Measurements from ENCODE around the gene WIZ. TPM values are rescaled to one million over a fixed set of nuclear protein-coding genes. Genes with fewer than 3 reads are reported as not detected.
"Not testable (repeated sequence)": the region's sequence is repeated elsewhere in the genome, so short reads cannot be mapped to it uniquely, and the experiment has no call there.

The WIZ gene
- total RNA-seq, 1 donor from 2014 or later, result 106 TPM

- no peak for TF ChIP-seq CTCF (IDR thresholded peaks at IDR 0.05; ENCODE audit: partially characterized antibody, unreplicated experiment)
- Mint-ChIP-seq H3K27ac (ENCODE audit: unreplicated experiment) (peak overlapping the region; percentile 100), H3K4me1 (ENCODE audit: low read depth, unreplicated experiment) (peaks cover 22% of the 10 kb centered on the region), H3K4me3 (ENCODE audit: unreplicated experiment) (peak overlapping the region; percentile 96), H3K9me3 (ENCODE audit: unreplicated experiment) (peaks cover 12% of the 10 kb centered on the region), H3K27me3 (ENCODE audit: unreplicated experiment) (peaks cover 7% of the 10 kb centered on the region), H3K36me3 (ENCODE audit: unreplicated experiment) (no peaks in the 10 kb centered on the region)
- DNase-seq, result no peak
These were observed 32.1 kb downstream of the WIZ start for GRCh38 chr19:15417699-15418098.

GRCh38 chr19:15412832-15413231, 36.9 kb downstream of the WIZ start:
- Mint-ChIP-seq H3K9me3 (ENCODE audit: unreplicated experiment) (peaks cover 3% of the 10 kb centered on the region), H3K27me3 (ENCODE audit: unreplicated experiment) (peaks cover 1% of the 10 kb centered on the region), H3K27ac (ENCODE audit: unreplicated experiment) (peak overlapping the region; percentile 67), H3K36me3 (ENCODE audit: unreplicated experiment) (no peaks in the 10 kb centered on the region), H3K4me1 (ENCODE audit: low read depth, unreplicated experiment) (peaks cover 22% of the 10 kb centered on the region), H3K4me3 (ENCODE audit: unreplicated experiment) (peak overlapping the region; percentile 64)
- no peak for DNase-seq
- TF ChIP-seq CTCF (IDR thresholded peaks at IDR 0.05; ENCODE audit: partially characterized antibody, unreplicated experiment), result no peak

GRCh38 chr19:15411351-15411750, 38.4 kb downstream of the WIZ start:
- DNase-seq; H3K9me3 Mint-ChIP-seq (ENCODE audit: unreplicated experiment); H3K27me3 Mint-ChIP-seq (ENCODE audit: unreplicated experiment); H3K36me3 Mint-ChIP-seq (ENCODE audit: unreplicated experiment); H3K27ac Mint-ChIP-seq (ENCODE audit: unreplicated experiment); H3K4me3 Mint-ChIP-seq (ENCODE audit: unreplicated experiment): not testable (repeated sequence)
- H3K4me1 Mint-ChIP-seq (ENCODE audit: low read depth, unreplicated experiment), result peaks cover 15% of the 10 kb centered on the region

- H3K27me3 Mint-ChIP-seq (ENCODE audit: unreplicated experiment), result peaks cover 10% of the 10 kb centered on the region
- peaks cover 47% of the 10 kb centered on the region for H3K4me1 Mint-ChIP-seq (ENCODE audit: low read depth, unreplicated experiment)
- no peak for TF ChIP-seq CTCF (IDR thresholded peaks at IDR 0.05; ENCODE audit: partially characterized antibody, unreplicated experiment)
- no peaks in the 10 kb centered on the region for H3K36me3 Mint-ChIP-seq (ENCODE audit: unreplicated experiment)
- peaks cover 9% of the 10 kb centered on the region for H3K9me3 Mint-ChIP-seq (ENCODE audit: unreplicated experiment)
- H3K4me3 Mint-ChIP-seq (ENCODE audit: unreplicated experiment), result peak overlapping the region; percentile 75
- peak overlapping the region; percentile 85 for H3K27ac Mint-ChIP-seq (ENCODE audit: unreplicated experiment)
- DNase-seq, result no peak
These were observed 45.0 kb downstream of the WIZ start for GRCh38 chr19:15404780-15405211.

- DNase-seq, result no peak
- peak overlapping the region; percentile 85 for H3K27ac Mint-ChIP-seq (ENCODE audit: unreplicated experiment)
- H3K4me1 Mint-ChIP-seq (ENCODE audit: low read depth, unreplicated experiment), result peaks cover 49% of the 10 kb centered on the region
These were observed 45.5 kb downstream of the WIZ start for GRCh38 chr19:15404097-15404779.

More at GRCh38 chr19:15404097-15404779, 45.5 kb downstream of the WIZ start:
- no peaks in the 10 kb centered on the region for H3K36me3 Mint-ChIP-seq (ENCODE audit: unreplicated experiment)
- TF ChIP-seq CTCF (IDR thresholded peaks at IDR 0.05; ENCODE audit: partially characterized antibody, unreplicated experiment), result no peak
- peak overlapping the region; percentile 75 for H3K4me3 Mint-ChIP-seq (ENCODE audit: unreplicated experiment)
- peaks cover 9% of the 10 kb centered on the region for H3K9me3 Mint-ChIP-seq (ENCODE audit: unreplicated experiment)
- H3K27me3 Mint-ChIP-seq (ENCODE audit: unreplicated experiment), result peaks cover 14% of the 10 kb centered on the region

Measured in glutamatergic neuron (in vitro differentiated cells).